ENCODE data around the gene F12.

- TF ChIP-seq, protein P1, sequence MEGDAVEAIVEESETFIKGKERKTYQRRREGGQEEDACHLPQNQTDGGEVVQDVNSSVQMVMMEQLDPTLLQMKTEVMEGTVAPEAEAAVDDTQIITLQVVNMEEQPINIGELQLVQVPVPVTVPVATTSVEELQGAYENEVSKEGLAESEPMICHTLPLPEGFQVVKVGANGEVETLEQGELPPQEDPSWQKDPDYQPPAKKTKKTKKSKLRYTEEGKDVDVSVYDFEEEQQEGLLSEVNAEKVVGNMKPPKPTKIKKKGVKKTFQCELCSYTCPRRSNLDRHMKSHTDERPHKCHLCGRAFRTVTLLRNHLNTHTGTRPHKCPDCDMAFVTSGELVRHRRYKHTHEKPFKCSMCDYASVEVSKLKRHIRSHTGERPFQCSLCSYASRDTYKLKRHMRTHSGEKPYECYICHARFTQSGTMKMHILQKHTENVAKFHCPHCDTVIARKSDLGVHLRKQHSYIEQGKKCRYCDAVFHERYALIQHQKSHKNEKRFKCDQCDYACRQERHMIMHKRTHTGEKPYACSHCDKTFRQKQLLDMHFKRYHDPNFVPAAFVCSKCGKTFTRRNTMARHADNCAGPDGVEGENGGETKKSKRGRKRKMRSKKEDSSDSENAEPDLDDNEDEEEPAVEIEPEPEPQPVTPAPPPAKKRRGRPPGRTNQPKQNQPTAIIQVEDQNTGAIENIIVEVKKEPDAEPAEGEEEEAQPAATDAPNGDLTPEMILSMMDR (IDR thresholded peaks at IDR 0.05 in 4 of 5, conservative IDR thresholded peaks at IDR 0.05 in 1 of 5), result no peak
- no peak for TF ChIP-seq POLR2A (IDR thresholded peaks at IDR 0.05)
Observed at GRCh38 chr5:177378884-177379883, 30.2 kb downstream of the F12 start.

Measured in gastrocnemius medialis (tissue), 4 donors.